Measurements from ENCODE around the gene SLC2A6. TPM values are rescaled to one million over a fixed set of nuclear protein-coding genes. Genes with fewer than 3 reads are reported as not detected.

SLC2A6 gene
- total and polyA plus RNA-seq, 2 of the 8 experiments (the other 6 are each of a cell fraction or from before 2014, with no cell fraction given), result 16.6 to 17.8 TPM

DNA sequence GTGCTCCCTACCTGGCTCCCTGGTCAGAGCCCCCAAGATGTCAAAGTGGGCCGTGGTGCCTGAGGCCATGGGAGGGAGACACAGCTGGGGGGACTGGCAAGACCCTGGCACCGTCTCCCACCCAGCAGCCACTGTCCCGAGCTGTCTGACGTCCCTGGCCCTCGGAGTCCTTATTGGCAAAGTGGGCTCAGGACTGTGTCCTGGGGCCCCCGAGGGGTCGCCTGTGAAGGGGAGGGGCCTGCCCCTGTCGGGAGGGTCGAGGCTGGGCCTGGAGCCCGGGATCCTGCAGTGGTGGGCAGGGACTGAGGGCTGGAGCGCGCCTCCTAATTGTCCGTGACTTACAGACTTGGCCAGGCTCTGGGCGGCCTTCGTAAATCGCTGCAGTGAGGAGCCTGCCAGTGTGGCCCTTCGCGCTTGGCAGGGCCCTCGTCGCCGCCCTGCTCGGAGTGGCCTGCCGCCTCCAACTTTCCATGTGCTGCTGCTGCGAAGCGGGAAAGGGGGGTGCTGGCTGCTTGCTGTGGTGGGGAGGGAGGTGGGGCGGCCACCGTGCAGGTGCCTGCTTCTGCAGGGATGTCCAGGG is 32.1 kb upstream of the SLC2A6 start:
- no peak overlapping the region for H3K4ac ChIP-seq (replicated peaks; ENCODE audit: insufficient read length, low read depth, low read length)
- TF ChIP-seq, protein P1, sequence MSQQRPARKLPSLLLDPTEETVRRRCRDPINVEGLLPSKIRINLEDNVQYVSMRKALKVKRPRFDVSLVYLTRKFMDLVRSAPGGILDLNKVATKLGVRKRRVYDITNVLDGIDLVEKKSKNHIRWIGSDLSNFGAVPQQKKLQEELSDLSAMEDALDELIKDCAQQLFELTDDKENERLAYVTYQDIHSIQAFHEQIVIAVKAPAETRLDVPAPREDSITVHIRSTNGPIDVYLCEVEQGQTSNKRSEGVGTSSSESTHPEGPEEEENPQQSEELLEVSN (IDR thresholded peaks at IDR 0.05), result peak; percentile 70
- no peak for TF ChIP-seq POLR2A (IDR thresholded peaks at IDR 0.05; ENCODE audit: control extremely low read depth in 1 of 2, low read depth in 2 of 2, low read length in 2 of 2)
- H2BK15ac ChIP-seq (ENCODE audit: low read length), result no peak overlapping the region
- WGBS, 2 experiments (ENCODE audit: extremely low coverage in 1 of 2, insufficient coverage in 1 of 2, insufficient read length in 1 of 2, insufficient replicate concordance in 2 of 2, low coverage in 1 of 2, low lambda C conversion rate in 2 of 2, missing lambda C conversion rate in 1 of 2), result 94% methylated on average over 27 of the region's 27 CpGs; no CpG with 5 or more reads in 1 of the 2 experiments
- ChIA-PET CTCF (ENCODE audit: partially characterized antibody) (interaction anchor here (1.9 kb wide), 1 partner anchor 20 kb away, joined by 10 read pairs; no protein-coding TSS in a partner anchor), POLR2A (ENCODE audit: partially characterized antibody) (no interaction called here)
- H4K5ac ChIP-seq (ENCODE audit: insufficient read length, low read depth, low read length), result no peak overlapping the region
- no peak overlapping the region for H4K8ac ChIP-seq (ENCODE audit: extremely low read depth, insufficient read depth, low read length)
- no peak overlapping the region for H2BK120ac ChIP-seq (replicated peaks; ENCODE audit: low read depth, low read length)
- H3K4me1 ChIP-seq (replicated peaks in 1 of 4; ENCODE audit: control insufficient read depth in 3 of 4, insufficient read depth in 4 of 4, low read length in 3 of 4), result peaks cover 0 to 22% (median 14%) of the 10 kb centered on the region in 4 experiments; a peak in 6 of 7 replicates
- H3K27ac ChIP-seq (ENCODE audit: low read depth, low read length), result no peak overlapping the region
- no peak overlapping the region for H2BK12ac ChIP-seq (ENCODE audit: low read depth, low read length)
- no peak overlapping the region for H3K56ac ChIP-seq (replicated peaks; ENCODE audit: insufficient read length, low read depth, low read length)
- no peak overlapping the region for H2AK5ac ChIP-seq (ENCODE audit: low read depth, low read length)
- no peak overlapping the region for H2AFZ ChIP-seq (ENCODE audit: low read length)
- no peak overlapping the region for H2BK5ac ChIP-seq (ENCODE audit: low read depth, low read length)
- no peaks in the 10 kb centered on the region for H3K79me2 ChIP-seq (ENCODE audit: control insufficient read depth in 1 of 2, insufficient read depth in 2 of 2, low read length in 2 of 2)
- peaks cover 0 to 2% (median 0%) of the 10 kb centered on the region in 4 experiments; a peak in 2 of 7 replicates for H3K27me3 ChIP-seq (replicated peaks in 1 of 4; ENCODE audit: control insufficient read depth in 3 of 4, extremely low read depth in 1 of 4, insufficient read depth in 3 of 4, low read length in 3 of 4)
- H3K23ac ChIP-seq (ENCODE audit: insufficient read length), result no peak overlapping the region
- H3K9me3 ChIP-seq (ENCODE audit: insufficient read depth in 2 of 2, low read depth in 1 of 2, low read length in 1 of 2), result peaks cover 0 to 3% of the 10 kb centered on the region in 2 experiments; a peak in 1 of 4 replicates
- no peak overlapping the region for H3K9ac ChIP-seq (replicated peaks in 1 of 4; ENCODE audit: extremely low read depth in 1 of 4, low read depth in 3 of 4, low read length in 3 of 4)
- no peak overlapping the region for H4K91ac ChIP-seq (replicated peaks; ENCODE audit: insufficient read length, low read length)
- FAIRE-seq, result no peak
- no peak overlapping the region for H3K4me3 ChIP-seq (ENCODE audit: extremely low read depth in 1 of 4, insufficient read depth in 2 of 4, low read depth in 3 of 4, low read length in 4 of 4)
- no peak overlapping the region for H3K4me2 ChIP-seq (ENCODE audit: insufficient read depth in 1 of 2, low read depth in 2 of 2, low read length in 2 of 2)
- H2BK20ac ChIP-seq (ENCODE audit: low read length), result no peak overlapping the region
- no peak for DNase-seq (ENCODE audit: low read depth in 1 of 2, low spot score in 2 of 2)
- H3K36me3 ChIP-seq (ENCODE audit: control insufficient read depth in 2 of 4, insufficient read depth in 4 of 4, low read length in 3 of 4), result no peaks in the 10 kb centered on the region; a peak in 1 of 8 replicates
- peaks cover 10% of the 10 kb centered on the region for H3K23me2 ChIP-seq (ENCODE audit: low read depth, low read length)
- H3K18ac ChIP-seq (ENCODE audit: extremely low read depth, low read length), result no peak overlapping the region; the same call in none of the 2 replicates
- peaks cover 0 to 7% of the 10 kb centered on the region in 2 experiments for H4K20me1 ChIP-seq (replicated peaks in 1 of 2; ENCODE audit: control insufficient read depth in 1 of 2, insufficient read depth in 2 of 2, low read length in 2 of 2)
- H3K79me1 ChIP-seq (ENCODE audit: low read depth, low read length), result no peaks in the 10 kb centered on the region
- no peak overlapping the region for H3K14ac ChIP-seq (ENCODE audit: insufficient read length)
